ENCODE results near the gene SLC22A23.
A peak's percentile ranks its signal among the peaks of the same experiment; 100 is the strongest.

The SLC22A23 gene

DNA sequence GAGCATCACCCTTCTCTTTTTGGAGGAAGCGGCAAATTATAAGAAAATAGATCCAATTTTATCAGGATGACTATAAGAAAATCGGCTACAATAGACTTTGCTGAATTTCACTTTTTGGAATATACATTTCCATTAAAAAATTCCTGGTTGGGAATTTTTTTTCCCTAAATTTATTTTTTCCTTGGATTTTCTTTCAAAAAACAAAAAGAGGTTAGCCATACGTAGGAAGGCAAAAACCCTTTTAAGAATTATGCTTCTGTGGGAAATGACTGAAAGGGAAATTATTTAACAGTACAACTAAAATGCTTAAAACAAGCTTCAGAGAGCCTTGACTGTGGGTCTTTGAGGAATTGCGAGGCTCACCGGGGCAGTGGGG is 86.9 kb downstream of the SLC22A23 start:
- no peak for DNase-seq (ENCODE audit: low read depth)

DNA sequence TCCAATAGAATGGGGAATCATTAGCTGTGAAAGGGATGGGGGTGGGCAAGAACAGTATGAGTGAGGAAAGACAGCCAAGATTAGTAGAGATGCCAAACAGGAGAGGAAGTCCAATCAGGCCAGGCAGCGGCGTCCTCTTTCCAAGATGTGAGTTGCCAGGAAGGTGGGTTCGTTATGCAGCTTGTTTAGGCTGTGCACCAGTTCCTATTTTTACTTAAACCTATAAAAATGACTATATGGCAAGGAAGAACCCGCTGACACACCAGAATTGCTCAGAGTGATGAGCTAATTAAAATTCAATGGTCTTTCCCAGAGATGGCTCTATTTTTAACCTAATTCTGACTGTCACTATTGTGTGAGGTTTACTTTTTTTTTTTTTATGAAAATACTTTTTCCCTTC is 88.2 kb downstream of the SLC22A23 start:
- DNase-seq (ENCODE audit: low read depth), result no peak

DNA sequence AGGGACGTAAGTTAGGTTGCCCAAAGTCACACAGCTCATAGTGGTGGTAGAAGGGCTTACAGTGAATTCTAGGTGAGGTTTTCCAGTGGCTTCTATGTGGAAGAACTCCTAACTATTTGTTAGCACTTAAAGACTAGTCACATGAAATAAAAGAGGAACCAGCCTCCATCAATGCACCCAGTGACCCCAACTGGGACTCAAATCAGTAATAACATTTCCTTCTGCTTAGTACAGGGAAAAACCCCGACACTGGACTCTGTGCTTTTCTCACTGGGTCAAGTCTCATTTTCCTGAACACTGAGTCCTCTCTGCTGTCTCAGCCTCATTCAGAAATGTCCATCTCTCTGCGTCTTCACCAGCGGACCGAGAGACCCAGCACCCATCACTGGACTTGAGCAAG is 89.2 kb downstream of the SLC22A23 start:
- no peak for DNase-seq (ENCODE audit: low read depth)

DNA sequence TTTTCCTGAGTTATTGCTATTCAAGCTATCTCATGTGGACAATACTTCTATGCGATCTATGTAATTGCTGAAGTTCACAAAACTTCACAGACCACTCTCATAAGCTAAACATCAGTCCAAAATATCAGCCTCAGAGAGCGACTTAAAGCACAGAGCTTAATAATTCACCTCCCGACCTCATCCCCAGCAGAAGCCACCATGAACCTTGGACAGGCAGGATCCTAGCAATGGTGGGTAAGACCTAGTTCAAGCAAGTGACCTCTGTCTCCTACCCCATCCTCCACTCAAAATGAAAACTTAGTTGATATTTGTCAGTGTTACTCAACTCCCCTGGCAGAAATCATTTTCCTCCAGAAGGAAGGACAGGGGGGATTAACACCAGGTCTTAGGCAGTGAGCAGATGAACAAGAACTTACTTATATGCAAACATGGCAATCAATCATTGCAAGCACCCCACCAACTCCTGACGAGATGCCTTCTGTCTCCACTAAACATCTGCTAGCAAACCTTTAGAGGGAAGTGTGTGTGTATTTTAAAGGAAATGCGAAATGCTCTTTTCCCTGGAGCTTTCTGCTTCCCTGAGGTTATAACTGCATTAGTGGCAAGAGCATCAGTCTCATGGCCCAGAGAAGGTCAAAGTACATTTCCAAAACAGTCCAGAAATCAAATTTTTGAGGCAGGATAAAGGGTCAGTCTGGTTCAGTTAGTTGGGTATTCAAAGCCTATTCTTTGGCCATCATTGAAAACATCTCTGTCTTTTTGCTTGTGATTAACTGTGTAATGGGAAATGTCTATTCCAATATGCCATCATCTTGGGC is 90.0 kb downstream of the SLC22A23 start:
- no peak for DNase-seq (ENCODE audit: low read depth)

DNA sequence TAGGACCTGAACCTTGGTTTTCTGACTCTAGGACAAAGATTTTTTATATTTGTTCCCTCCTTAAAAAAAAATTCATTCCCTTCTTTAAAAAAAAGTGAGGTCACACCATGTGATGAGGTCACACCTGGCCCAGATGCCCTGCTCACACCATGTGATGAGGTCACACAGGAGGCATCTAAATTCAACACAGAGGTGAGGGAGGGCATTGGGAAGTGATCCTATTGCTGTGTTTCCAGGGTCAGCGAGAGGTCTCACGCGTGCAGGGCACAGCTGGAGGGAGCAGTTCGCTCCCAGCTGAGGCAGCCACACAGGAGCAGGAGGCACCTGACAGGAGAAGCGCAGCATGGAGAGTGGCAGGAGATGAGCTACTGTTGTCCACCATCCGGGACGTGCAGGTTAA is 92.5 kb downstream of the SLC22A23 start:
- DNase-seq (ENCODE audit: low read depth), result no peak

DNA sequence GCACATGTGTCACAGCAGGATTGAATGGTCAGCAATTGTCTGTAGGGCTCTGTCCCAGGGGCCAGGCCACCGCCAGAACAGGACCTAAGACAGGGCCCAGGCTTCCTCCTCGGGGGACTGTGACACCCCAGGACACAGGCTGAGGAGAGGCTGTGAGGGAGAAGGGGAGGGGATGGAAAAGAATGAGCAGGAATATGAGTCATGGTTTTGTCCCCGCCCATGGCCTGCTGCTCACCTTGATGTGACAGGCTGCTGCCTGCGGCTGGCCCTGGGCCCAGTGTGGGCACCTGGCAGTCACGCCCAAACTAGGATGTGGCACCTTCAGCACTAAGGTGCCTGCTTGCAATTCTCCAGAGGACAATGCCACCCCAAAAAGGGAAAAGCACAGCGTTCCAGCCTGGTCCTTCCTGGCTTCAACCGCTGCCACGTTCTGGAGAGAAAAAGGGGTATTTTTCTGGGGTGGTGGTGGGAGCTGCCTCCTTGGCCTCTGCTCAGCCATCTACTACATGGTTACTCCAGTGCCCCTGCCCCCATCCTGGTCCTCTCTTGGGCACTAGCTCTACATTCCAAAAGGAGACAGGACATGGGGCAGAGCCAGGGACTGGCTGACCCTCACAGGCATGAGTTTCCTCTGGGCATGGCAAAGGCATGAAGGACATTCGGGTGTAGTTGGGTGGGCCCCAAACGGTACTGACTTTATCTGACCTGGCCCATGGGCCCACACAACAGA is 93.4 kb downstream of the SLC22A23 start:
- DNase-seq (ENCODE audit: low read depth), result no peak

DNA sequence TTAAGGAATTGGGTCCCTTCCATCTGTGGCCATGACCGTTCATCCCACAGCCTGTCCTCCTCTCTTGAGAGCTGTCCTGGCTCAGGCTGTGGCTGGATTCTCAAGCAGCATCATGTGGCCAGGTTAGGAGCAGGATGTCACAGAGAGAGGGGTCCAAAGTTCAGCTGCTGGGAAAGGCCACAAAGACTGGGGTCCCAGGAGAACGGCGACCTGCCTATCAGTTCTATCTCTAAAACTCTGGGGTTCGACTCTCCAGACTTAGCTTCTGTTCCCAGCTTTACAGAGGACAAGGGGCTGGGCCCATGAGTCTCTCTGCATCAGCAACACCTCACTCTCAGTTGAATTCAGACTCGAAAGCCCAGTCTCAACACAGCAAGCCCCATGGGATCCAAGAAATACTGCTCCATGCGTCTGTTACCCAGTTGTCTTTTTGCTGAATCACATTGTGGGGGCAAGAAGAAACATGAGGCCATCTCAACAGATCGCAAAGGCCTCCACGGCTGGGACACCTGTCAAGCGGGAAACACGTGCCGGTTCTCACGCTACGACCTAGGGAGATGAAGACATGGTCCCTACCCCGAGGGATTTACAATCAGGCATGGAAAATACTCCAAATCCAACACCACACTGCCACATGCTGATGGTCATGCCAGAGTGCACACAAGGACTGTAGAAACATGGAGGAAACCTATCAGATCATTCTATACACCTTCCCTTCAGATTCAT is 95.4 kb downstream of the SLC22A23 start:
- DNase-seq (ENCODE audit: low read depth), result no peak

DNA sequence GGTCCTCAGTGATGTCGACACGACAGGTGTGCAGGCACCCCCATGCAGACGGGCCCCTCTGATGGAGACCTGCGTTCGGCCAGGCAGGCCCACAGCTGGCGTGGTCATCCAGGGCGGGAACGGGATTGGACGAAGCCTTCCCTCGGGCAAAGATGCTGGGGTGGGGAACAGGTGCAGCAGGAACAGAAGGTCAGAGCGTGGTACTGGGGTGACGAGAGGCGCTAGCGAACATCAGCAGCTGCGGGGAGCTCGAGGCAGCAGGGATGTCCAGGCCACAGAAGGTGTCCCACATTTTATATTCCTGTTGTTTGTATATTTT is 96.2 kb downstream of the SLC22A23 start:
- DNase-seq (ENCODE audit: low read depth), result no peak

DNA sequence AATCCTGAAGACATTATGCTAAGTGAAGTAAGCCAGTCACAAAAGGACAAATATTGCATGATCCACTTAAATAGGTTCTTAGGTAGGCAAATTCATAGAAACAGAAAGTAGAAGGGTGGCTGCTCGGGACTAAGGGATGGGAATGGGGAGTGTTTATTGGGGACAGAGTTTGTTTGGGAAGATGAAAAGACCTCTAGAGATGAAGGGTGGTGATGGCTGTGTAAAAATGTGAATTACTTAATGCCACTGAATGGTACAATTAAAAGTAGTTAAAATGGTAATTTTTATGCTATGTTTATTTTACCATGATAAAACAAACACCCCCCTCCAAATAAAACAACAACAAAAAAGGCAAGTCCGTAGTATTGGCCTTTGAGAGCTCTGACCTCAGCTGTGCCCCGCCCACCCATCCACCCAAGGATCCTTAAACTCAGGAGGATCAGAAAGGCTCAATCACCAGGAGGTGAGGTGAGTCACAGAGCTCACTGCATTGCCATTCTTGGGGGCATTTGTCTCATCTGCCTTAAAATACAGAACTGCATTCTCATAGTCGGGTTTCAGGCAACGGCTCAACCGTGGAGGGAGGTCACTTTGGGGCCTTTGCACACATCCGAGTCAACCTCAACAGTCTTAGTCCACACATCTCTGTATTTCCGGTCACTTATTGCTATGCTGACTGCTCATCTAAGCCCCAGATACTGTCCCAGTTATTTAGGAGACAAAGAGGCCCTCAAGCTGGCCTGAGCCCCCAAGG is 96.7 kb downstream of the SLC22A23 start:
- DNase-seq (ENCODE audit: low read depth), result no peak

DNA sequence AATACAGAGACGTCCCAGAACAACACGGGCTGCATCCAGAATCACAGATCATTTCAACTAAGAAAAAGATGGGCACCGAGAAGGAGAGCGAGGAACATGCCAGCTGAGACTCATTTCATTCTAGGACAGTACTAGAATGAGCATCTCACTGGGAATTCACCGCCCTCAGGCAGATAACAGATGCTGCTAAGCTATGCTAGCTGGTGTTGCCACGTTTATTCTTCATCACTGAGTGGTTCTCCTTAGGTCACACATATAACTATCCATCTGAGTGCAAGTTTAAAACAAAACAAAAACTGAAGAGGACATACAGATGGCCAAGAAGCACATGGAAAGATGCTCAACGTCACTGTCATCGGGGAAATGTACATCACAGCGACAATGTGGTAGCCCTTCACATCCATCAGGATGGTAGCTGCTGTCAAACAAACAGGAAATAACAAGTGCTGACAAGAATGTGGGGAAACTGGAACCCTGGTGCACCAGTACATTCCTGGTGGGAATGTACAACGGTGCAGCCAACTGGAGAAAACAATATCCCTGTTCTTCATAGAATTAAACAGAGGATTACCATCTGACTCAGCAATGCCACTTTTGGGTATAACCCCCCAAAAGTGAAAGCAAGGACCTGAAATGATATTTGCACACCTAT is 97.6 kb downstream of the SLC22A23 start:
- DNase-seq (ENCODE audit: low read depth), result no peak

DNA sequence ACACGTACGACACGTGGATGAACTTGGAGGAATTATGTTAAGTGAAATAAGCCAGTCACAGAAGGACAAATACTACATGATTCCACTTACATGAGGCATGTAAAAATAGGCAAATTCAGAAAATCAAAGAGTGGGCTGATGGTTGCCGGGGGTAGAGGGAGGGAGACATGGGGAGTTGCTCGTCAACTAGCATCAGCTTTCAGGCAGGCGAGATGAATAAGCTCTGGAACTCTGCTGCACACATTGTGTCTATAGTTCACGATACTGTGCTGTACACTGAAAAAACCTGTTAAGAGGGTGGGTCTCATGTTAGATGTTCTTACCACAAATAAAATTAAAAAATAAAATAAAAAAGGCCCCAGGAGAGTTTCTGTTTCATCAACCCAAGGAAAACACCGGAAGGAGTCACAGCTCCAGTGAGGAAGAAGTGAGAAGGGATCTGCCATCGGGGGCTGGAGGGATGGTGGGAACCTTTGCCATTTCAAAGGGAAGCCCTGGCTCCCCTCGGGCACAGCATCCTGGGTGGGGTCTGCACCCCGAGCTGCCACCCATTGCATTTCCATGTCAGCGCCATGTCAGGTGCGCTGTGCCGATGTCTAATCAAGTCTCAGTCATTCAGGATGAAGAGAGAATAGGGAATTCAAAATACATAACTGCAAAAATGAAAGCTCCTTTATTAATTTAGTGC is 98.3 kb downstream of the SLC22A23 start:
- DNase-seq (ENCODE audit: low read depth), result no peak

DNA sequence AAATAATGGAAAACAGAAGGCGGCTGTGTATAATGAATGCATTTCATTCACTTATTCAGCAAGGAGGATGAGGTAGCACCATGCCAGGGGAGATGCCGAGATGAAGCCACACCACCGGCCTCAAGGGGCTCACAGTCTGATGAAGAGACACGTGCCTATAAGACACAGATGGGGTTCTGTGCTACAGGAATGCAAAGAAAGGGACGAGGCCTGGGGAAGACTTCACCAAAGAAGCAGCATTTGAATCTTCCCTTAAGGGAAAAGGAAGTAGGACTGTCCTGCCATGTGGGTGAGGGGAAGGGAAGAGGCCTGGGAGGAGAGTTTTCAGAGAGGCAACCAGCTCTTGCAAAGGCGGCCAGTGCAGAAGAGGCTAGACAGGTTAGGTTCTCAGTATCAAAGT is 99.2 kb downstream of the SLC22A23 start:
- no peak for DNase-seq (ENCODE audit: low read depth)

DNA sequence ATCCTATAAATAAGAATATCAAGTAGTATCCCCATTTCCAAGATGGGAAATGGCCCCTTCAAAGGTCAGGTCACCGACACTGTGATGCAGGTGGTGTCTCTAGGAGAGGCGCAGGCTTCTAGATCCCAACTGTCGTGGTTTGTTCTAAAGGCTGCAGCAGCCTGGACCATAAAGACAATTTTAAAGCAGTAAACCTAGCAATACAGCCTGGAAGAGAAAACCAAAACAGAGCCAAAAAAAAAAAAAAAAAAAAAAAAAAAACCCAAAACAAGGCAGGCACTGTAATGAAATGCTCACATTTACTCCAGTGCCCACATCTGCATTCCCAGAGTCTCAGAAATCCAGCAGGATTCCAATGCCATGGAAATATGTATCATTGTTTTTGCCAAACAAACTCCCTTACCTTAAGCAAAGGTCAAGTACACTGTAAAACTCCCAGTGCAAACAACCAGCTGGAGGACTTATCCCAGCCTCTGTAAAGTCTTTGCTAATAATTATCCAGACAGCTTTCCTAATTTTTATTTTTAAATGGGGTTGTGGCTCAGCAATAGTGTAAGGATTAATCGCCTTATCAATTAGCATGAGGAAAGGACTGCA is 99.9 kb downstream of the SLC22A23 start:
- no peak for DNase-seq (ENCODE audit: low read depth)

DNA sequence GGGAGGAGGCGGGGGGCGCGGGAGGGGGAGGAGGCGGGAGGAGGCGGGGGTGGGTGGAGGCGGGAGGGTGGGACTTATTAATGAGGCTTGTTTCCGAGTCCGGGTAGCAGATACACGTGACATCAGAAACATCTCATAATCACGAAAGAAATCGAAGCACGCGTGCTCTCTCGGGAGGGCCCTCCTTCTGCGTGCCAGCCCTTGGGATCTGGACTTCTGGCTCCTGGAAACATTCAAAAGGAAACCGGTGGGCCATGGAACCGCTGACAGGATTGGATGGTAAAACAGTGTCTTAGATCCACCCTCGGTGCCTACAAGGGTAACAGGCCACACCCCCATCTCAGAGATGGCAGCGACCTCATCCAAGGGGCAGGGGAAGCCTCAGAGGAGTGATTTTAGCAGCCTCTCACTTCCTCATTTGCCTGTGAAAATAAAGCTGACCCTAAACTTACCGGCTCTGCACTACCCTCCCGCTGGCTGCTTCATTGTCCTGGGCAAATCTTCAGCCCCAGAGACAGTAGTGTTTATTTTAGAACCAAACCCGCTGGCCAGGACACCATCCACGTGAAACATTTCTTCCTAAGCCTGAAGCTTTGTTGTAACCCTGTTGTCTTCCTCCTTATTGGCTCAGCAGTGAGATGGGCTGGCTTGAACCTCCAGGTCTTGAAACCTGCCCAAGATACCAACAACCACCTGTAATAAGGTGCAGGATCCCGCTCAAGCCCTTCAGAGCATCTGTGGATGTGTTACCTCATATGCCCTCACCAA is 100.6 kb downstream of the SLC22A23 start:
- DNase-seq (ENCODE audit: low read depth), result peak; percentile 29

DNA sequence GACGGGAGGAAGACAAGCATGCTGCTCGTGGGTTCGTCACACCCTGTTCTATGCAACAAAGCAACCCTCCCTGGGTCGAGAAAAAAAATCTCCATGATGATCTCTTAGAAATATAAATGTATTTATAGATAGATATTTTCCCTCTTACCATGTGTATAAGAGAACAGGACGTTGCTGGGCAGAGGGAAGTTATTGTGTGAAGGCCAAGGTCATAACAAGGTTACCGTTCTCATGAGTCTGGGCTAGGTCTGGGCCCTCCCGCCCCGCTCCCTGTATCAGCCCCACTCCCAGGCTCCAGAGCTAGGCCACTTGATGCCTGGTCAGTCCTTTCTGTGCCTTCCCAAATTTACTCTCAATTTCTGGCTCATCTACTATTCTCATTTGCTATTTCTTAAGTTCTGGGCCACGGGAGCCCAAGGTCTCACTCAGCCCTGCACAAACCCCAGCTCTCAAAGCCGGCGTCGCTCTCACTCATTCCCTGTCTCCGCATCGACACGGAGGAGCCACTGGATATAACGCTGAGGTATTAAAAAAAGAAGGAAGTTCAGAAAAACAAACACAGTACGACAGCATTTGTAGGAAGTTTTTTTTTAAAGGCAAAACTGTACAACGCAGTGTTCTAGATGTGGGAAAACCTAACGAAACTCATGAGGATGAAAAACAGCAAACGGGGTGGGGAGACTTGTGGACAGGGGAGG is 101.3 kb downstream of the SLC22A23 start:
- no peak for DNase-seq (ENCODE audit: low read depth)

DNA sequence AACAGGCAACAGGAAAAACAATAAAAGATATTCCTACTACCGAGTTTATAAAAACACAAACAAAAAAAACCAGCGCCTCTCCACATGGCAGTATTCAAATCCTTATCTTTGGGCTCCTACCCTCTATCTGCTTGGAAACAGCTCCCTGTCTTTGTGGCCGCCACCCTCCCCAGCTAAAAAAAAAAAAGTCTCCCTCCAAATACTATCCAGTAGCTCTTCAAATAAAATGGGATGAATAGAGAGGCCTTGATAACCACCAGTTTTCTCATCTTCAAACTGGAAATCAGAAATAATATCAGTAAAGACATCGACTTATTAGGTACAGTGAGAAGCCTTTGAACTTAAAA is 101.9 kb downstream of the SLC22A23 start:
- no peak for DNase-seq (ENCODE audit: low read depth)

DNA sequence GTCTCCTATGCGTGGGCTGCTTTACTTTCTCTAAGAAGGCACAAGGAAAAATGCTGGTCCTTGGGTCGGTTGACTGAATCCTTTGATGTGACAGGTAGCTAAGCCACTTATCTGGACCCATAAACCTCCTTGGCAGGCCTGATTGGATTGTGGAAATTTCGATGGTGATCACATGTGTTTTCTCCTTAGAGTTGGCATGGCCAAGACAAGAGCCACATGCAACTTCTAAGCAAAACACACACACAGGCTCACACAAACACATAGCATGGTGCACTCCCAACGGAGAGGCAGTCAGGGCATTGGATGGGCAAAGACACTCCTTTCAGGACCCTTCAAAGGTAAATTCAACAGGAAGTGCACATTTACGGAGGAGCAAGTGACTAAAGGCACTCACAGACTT is 102.9 kb downstream of the SLC22A23 start:
- DNase-seq (ENCODE audit: low read depth), result no peak

DNA sequence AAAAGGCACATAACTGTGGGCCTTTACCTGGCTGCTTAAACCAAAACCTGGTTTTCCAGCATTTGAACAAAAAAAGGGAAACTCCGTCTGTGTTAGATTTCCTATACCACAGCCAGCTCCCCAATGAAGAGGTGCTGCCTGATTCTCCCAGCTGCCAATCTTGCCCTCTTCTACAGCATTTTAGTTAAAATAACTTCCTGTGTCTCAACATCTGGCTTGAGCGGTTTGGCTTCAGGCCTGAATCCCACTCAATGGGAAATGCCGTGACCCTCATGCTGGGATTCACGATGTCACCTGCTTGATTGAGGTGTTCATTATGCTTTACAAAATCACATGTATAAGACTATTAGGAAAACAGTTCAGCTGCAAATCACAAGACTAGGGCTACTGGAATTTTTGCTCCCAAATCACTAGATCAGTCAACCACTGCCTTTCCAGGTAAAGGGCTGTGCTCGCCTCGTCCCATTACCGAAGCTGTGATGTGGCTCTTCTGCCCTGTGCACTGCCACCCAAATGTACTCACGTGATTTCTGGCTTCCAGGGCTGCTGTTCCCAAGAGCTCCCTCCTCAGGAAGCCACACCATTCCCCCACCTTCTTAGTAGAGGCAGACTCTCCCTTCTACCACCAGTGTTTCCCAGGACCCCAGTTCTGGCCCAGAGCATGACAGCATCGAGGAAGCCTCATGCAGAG is 103.5 kb downstream of the SLC22A23 start:
- DNase-seq (ENCODE audit: low read depth), result no peak

DNA sequence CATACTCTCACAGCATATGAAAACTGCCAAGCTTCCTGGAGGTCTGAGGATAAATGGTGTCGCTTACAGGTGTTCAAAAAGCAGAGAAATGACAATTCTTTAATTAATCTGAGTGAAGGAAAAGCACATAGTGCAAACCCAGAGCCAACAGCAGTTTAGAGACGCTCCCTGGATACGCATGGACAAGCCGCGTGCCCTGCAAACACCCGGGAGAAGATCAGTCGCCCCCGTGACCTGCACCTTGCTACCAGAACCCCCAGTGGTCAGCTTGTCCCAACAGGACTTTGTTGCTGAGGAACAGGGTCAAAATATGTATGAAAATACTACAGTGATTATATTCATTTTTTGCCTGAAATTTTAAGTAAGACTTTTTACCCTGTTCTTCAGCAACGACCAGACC is 104.2 kb downstream of the SLC22A23 start:
- DNase-seq (ENCODE audit: low read depth), result no peak
